Measurements from ENCODE around the gene NUDT22.
A peak's percentile ranks its signal among the peaks of the same experiment; 100 is the strongest.
"Not testable (repeated sequence)": the region's sequence is repeated elsewhere in the genome, so short reads cannot be mapped to it uniquely, and the experiment has no call there.

The NUDT22 gene

GRCh38 chr11:64245401-64245796, 19.3 kb downstream of the NUDT22 start:
- in situ Hi-C loops (cut with MboI; ENCODE audit: low sequenced_read_pairs, unreplicated experiment): no loop called here
- no peak for TF ChIP-seq CTCF (IDR thresholded peaks at IDR 0.05; ENCODE audit: borderline replicate concordance, control extremely low read depth, extremely low read depth, insufficient read depth, missing control alignments)
- no peak for DNase-seq (ENCODE audit: low spot score)

GRCh38 chr11:64245797-64246620, 19.9 kb downstream of the NUDT22 start:
- peak; percentile 56 for DNase-seq (ENCODE audit: low spot score)
- in situ Hi-C loops (cut with MboI; ENCODE audit: low sequenced_read_pairs, unreplicated experiment): no loop called here
- no peak for TF ChIP-seq CTCF (IDR thresholded peaks at IDR 0.05; ENCODE audit: borderline replicate concordance, control extremely low read depth, extremely low read depth, insufficient read depth, missing control alignments)

- in situ Hi-C loops (cut with MboI; ENCODE audit: low sequenced_read_pairs, unreplicated experiment); DNase-seq (ENCODE audit: low spot score): not testable (repeated sequence)
Observed at GRCh38 chr11:64246621-64246870, 20.5 kb downstream of the NUDT22 start.

- peak; percentile 90 for DNase-seq (ENCODE audit: low spot score)
- in situ Hi-C loops (cut with MboI; ENCODE audit: low sequenced_read_pairs, unreplicated experiment): no loop called here
- no peak for TF ChIP-seq CTCF (IDR thresholded peaks at IDR 0.05; ENCODE audit: borderline replicate concordance, control extremely low read depth, extremely low read depth, insufficient read depth, missing control alignments)
Observed at GRCh38 chr11:64246871-64247728, 21.0 kb downstream of the NUDT22 start, which contains the start of gene PPP1R14B. Gene PPP1R14B (minus strand): TSS chr11:64246943. CDS start chr11:64246673, 270 bp downstream.

GRCh38 chr11:64247729-64248531, 21.9 kb downstream of the NUDT22 start:
- DNase-seq (ENCODE audit: low spot score): no peak
- TF ChIP-seq CTCF (IDR thresholded peaks at IDR 0.05; ENCODE audit: borderline replicate concordance, control extremely low read depth, extremely low read depth, insufficient read depth, missing control alignments): no peak
- in situ Hi-C loops (cut with MboI; ENCODE audit: low sequenced_read_pairs, unreplicated experiment): no loop called here

- TF ChIP-seq CTCF (IDR thresholded peaks at IDR 0.05; ENCODE audit: borderline replicate concordance, control extremely low read depth, extremely low read depth, insufficient read depth, missing control alignments): no peak
- DNase-seq (ENCODE audit: low spot score): no peak
- in situ Hi-C loops (cut with MboI; ENCODE audit: low sequenced_read_pairs, unreplicated experiment): no loop called here
Observed at GRCh38 chr11:64248578-64248977, 22.5 kb downstream of the NUDT22 start.

Measured in GM13976 (cell line).